NCI-H2171 treated with DMSO at 0.1 percent for 48 hours (cell line): Measurements from ENCODE around the gene DUSP22.

Source experiments
- DNase-seq: peaks from one replicate; lab custom pipeline; 2025; lab: John Stamatoyannopoulos, UW

Gene DUSP22

DNA sequence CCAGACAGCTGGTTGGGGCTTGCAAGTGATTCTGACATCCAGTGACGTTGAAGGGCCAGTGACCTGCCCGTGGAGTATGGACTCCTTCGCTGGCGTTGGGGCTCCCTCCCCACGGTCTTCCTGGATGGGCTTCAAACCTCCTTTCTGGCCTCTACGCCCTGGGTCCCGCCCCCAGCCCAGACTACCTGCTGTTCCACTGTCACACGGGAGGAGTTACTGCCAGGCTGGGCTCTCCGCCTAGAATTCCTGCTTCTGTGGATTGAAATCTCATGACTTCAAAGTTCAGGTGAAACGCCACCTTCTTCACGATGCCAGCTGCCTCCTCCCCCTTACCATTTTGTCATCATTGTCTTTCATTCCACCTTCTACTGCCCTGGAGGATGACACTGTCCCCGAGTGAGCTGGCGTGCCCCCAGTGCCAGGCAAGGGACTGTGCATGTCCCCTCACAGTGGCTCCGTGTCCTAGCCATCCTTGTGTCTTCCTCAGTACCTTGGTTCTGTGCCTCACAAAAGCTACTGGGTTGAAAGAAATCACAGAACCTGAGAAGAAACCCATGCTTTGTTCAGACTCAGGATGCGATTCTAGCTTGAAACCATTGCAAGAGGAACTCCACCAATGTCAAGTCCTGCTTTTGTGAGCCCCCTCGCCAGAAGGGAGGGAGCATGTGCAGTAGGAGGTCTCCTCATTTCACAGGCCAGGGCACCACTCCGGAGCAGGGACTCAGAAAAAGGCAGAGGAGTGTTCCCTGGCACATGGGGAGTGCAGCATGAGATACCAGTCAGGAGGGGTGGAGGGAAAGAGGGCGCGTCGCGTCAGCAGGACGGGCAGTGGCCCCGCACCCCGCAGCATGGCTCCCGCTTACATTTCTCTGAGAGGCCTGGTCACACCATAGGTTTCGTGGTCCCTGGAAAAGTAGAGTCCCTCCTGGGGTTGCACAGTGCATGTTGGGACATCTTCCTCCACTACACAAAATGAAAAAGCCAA is 88.2 kb downstream of the DUSP22 start:
- DNase-seq = no peak

GRCh38 chr6:381742-382461 is 89.6 kb downstream of the DUSP22 start:
- DNase-seq = no peak

GRCh38 chr6:382883-383810 is 90.9 kb downstream of the DUSP22 start:
- DNase-seq = no peak

- DNase-seq = no peak
Measured at GRCh38 chr6:383856-384255, 91.6 kb downstream of the DUSP22 start.

DNA sequence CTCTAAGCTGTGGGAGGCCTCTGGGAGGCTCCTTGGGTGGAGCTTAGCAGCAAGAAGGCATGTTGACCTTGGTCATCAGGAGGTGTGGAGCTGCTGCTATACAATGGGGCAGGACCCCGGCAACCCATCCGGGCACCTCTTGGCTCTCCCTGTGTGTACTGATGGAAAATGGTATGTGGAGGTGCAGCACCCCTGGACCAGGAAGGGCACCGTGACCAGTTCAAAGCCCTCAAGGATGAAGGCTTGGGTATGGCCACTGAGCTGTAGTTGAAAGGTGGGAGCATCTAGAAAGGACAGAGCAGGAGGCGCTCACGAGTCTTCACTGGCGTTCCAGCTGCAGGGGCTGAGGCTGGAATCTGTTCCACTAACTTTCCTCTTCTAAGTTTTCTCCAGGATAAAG is 92.6 kb downstream of the DUSP22 start:
- DNase-seq = no peak

- DNase-seq = no peak
Measured at GRCh38 chr6:385614-386013, 93.3 kb downstream of the DUSP22 start.

- DNase-seq = no peak
Measured at GRCh38 chr6:386688-387266, 94.5 kb downstream of the DUSP22 start.

- no peak for DNase-seq
Measured at GRCh38 chr6:387293-387741, 95.0 kb downstream of the DUSP22 start.

DNA sequence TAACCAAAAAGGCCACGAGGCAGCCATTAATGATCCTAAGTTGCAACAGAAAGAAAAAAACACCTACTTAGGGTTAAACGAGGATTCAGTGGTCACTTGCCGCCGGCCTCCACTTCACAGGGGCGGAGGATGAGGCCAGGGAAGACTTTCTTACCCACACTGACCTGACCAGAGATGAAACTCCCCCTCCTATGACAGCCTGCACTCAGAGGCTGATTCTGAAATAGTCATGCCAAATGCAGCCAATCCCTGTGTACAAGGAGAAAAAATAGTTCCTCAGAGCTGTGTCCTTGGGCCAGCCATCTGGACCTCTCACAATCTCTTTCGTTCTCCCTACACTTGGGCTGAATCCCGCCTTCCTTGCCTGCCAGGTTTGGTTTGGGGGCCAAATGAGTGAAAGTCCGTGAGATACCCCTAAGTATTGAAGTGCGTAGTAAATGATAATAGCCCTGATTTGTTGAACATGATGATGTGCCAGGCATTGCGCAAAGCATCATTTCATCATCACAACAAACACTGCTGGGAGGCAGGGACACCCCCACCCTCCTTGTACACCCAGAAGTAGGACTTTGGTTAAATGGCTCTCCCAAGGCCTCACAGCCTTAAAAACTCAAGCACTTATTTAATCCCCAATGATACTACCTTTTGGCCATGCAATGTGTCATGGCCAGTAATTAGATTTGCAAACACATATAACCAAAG is 96.1 kb downstream of the DUSP22 start:
- no peak for DNase-seq

- no peak for DNase-seq
Measured at GRCh38 chr6:389143-389542, 96.9 kb downstream of the DUSP22 start.

DNA sequence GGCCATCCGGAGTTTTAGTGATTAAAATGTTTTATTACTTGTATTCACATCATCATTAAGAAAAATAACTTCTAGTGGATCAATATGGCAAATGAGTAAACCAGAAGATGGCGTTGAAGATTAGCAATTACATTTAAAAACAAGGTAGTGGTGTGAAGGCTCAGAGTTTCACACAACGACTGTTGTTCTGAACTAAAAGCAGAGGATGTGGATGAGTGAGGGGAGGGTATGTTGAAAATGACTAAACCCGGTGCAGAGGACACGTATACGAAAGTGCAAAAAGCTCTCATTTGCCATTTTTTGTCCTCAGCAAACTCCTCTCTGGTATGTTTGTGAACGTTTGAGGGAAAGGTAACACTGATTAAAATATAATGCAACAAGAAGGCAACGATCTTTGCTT is 97.3 kb downstream of the DUSP22 start:
- no peak for DNase-seq

DNA sequence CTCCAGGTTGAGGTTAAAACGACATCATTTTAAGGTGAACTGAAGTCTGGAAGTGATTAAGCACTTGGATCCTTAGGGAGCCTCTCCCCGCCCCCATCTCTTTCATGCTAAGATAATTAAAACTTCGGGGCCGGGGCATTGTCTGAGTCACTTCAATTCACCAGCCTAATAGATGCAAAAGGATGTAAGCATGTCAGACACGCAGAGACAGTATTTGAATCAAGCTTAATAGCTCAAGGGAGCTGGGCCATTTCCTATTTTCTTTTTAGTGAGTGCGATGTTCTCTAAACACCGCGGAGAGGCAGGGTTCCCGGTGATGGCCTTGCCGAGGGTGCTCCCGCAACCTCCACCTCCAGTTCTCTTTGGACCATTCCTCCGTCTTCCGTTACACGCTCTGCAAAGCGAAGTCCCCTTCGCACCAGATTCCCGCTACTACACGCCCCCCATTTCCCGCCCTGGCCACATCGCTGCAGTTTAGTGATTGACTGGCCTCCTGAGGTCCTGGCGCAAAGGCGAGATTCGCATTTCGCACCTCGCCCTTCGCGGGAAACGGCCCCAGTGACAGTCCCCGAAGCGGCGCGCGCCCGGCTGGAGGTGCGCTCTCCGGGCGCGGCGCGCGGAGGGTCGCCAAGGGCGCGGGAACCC is 98.7 kb downstream of the DUSP22 start:
- no peak for DNase-seq

GRCh38 chr6:391559-392440 is 99.5 kb downstream of the DUSP22 start, which contains the start of gene IRF4:
IRF4 (plus strand) TSS chr6:391752; CDS start chr6:393153, 1,401 bp downstream.
- no peak for DNase-seq

DNA sequence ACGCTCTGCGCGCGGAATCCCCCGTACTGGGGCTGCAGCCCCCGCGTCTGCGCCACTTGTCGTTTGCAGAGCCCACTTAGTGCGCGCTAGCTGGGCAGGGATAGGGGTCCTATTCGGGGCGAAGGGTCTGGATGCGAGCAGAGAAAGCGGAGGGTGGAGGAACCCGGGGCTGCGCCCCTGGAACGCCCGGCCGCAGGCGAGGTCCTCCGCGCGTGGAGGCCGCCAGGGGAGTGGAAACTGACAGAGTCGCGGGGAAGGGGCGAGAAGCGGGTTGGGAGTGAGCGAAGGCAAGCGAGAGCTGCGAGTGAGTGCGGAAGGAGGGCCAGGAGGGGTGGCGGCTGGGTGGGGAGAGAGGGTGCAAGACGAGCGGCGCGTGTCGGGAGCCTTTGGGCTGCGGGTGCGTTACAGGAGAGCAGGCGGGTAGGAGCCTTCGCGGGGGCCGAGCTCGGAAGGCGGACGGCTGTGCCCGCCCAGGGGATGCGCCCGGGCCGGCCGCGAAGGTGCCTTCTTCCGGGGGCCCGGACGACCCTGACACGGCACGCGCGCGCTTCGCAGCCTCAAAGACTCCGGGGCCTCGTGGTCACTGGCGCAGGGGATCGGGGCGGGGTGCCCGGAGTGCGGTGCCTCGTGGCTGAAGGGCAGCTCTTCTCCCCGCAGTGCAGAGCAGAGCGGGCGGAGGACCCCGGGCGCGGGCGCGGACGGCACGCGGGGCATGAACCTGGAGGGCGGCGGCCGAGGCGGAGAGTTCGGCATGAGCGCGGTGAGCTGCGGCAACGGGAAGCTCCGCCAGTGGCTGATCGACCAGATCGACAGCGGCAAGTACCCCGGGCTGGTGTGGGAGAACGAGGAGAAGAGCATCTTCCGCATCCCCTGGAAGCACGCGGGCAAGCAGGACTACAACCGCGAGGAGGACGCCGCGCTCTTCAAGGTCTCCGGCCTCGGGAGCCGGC is 100.4 kb downstream of the DUSP22 start:
- DNase-seq = peak; percentile 4

- DNase-seq = no peak
Measured at GRCh38 chr6:393391-394221, 101.3 kb downstream of the DUSP22 start.

- DNase-seq = no peak
Measured at GRCh38 chr6:394641-395289, 102.5 kb downstream of the DUSP22 start.
